Measurements from ENCODE around the gene NPEPL1.

DNA sequence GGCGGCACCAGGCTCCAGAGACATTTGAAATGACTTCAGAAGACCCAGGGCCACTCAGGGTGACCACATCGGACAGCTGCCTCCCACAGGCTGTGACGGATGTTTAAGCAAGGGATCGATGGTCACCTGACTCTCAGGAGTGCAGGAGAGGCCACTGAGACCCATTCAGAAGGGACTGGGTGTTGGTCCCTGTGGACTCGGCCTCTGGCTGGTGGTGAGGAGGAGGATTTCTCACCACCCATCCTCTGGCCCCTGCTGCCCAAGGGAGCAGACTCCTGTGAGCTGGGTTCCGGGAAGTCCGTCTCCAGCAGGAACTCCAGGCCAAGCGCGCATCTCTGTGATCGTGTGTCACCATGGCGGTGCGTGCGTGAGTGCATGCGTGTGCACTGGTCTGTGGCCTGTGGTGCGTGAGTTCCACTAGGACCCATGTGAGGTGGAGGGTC lies 25.5 kb downstream of the NPEPL1 start:
- TF ChIP-seq POLR2AphosphoS5 (IDR thresholded peaks at IDR 0.05; ENCODE audit: low read depth, low read length) (no peak), SIN3A (IDR thresholded peaks at IDR 0.05; ENCODE audit: borderline replicate concordance, insufficient read depth, low read length) (no peak), FOXP2 (optimal IDR thresholded peaks at IDR 0.05; ENCODE audit: borderline replicate concordance, extremely low read depth, extremely low read length, insufficient read depth) (no peak), TAF1 (IDR thresholded peaks at IDR 0.05; ENCODE audit: borderline replicate concordance, insufficient read depth, low read length) (no peak)
- TF ChIP-seq, protein P1, sequence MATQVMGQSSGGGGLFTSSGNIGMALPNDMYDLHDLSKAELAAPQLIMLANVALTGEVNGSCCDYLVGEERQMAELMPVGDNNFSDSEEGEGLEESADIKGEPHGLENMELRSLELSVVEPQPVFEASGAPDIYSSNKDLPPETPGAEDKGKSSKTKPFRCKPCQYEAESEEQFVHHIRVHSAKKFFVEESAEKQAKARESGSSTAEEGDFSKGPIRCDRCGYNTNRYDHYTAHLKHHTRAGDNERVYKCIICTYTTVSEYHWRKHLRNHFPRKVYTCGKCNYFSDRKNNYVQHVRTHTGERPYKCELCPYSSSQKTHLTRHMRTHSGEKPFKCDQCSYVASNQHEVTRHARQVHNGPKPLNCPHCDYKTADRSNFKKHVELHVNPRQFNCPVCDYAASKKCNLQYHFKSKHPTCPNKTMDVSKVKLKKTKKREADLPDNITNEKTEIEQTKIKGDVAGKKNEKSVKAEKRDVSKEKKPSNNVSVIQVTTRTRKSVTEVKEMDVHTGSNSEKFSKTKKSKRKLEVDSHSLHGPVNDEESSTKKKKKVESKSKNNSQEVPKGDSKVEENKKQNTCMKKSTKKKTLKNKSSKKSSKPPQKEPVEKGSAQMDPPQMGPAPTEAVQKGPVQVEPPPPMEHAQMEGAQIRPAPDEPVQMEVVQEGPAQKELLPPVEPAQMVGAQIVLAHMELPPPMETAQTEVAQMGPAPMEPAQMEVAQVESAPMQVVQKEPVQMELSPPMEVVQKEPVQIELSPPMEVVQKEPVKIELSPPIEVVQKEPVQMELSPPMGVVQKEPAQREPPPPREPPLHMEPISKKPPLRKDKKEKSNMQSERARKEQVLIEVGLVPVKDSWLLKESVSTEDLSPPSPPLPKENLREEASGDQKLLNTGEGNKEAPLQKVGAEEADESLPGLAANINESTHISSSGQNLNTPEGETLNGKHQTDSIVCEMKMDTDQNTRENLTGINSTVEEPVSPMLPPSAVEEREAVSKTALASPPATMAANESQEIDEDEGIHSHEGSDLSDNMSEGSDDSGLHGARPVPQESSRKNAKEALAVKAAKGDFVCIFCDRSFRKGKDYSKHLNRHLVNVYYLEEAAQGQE (IDR thresholded peaks at IDR 0.05; ENCODE audit: insufficient read depth in 1 of 2, low read depth in 2 of 2, low read length in 2 of 2): no peak

All from PFSK-1 (cell line).